Measurements from ENCODE around the gene MRPL38. TPM values are rescaled to one million over a fixed set of nuclear protein-coding genes. Genes with fewer than 3 reads are reported as not detected.

Gene MRPL38
- total and polyA plus RNA-seq, 4 donors = 47.8 to 105 (median 66.1) TPM

DNA sequence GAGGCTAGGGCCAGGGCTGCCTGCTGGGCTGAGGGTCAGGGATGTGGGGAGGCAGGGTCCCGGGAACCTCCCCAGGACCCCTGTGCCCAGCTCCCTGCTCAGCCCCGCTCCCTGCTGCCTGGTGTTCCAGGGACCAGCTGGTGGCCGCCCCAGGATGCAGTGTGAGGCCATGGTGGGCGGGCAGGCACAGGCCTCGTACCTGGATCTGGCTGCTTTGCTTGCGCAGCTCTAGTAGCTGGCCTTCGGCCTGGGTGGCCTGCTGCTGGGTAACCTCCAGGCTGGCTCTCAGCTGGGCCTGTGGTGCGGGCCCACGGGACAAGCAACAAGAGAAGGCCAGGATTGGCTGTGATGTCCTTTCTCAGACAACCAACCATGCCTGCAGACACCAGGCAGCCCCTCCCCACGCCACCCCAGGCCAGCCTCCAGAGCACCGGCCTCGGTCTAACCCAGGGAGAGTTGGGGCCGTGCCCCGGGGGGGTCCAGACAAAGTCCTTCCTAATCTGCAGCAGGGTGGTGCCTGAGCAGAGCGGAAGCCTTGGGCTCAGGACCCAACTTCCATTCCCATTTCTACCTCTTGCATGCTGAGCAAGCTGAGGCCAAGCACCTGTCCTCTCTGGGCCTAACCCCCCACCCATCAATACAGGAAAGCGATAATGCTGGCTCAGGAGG is 12.0 kb downstream of the MRPL38 start:
- Histone ChIP-seq H3K9me3 (ENCODE audit: control insufficient read depth in 4 of 4, insufficient read depth in 3 of 4, low read length in 3 of 4) (no peaks in the 10 kb centered on the region), H3K27me3 (ENCODE audit: control insufficient read depth in 3 of 3, insufficient read depth in 3 of 3, low read length in 2 of 3) (no peaks in the 10 kb centered on the region), H3K27ac (ENCODE audit: low read depth in 1 of 2, low read length in 1 of 2) (no peak overlapping the region), H3K9ac (ENCODE audit: insufficient read depth in 1 of 2, low read length in 2 of 2) (no peak overlapping the region), H3K36me3 (ENCODE audit: control insufficient read depth in 4 of 4, insufficient read depth in 4 of 4, low read length in 4 of 4) (peaks cover 0 to 31% (median 0%) of the 10 kb centered on the region in 4 donors), H3K4me1 (ENCODE audit: control insufficient read depth in 5 of 5, insufficient read depth in 5 of 5, low read length in 5 of 5) (peaks cover 0 to 34% (median 9%) of the 10 kb centered on the region in 5 donors), H3K4me3 (no peak overlapping the region)
- DNase-seq (no peak), ATAC-seq (ENCODE audit: insufficient read depth, low FRiP score) (no peak)
- TF ChIP-seq, protein P1, sequence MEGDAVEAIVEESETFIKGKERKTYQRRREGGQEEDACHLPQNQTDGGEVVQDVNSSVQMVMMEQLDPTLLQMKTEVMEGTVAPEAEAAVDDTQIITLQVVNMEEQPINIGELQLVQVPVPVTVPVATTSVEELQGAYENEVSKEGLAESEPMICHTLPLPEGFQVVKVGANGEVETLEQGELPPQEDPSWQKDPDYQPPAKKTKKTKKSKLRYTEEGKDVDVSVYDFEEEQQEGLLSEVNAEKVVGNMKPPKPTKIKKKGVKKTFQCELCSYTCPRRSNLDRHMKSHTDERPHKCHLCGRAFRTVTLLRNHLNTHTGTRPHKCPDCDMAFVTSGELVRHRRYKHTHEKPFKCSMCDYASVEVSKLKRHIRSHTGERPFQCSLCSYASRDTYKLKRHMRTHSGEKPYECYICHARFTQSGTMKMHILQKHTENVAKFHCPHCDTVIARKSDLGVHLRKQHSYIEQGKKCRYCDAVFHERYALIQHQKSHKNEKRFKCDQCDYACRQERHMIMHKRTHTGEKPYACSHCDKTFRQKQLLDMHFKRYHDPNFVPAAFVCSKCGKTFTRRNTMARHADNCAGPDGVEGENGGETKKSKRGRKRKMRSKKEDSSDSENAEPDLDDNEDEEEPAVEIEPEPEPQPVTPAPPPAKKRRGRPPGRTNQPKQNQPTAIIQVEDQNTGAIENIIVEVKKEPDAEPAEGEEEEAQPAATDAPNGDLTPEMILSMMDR (IDR thresholded peaks at IDR 0.05; ENCODE audit: control extremely low read depth, extremely low read depth) = no peak
- WGBS, 2 donors = 89 to 91% methylated on average over 16 of the region's 16 CpGs

GRCh38 chr17:75891605-75892555 is 12.8 kb downstream of the MRPL38 start:
- Histone ChIP-seq H3K4me1 (ENCODE audit: control insufficient read depth in 5 of 5, insufficient read depth in 5 of 5, low read length in 5 of 5) (peaks cover 0 to 27% (median 9%) of the 10 kb centered on the region in 5 donors), H3K9ac (ENCODE audit: insufficient read depth in 1 of 2, low read length in 2 of 2) (no peak overlapping the region), H3K36me3 (ENCODE audit: control insufficient read depth in 4 of 4, insufficient read depth in 4 of 4, low read length in 4 of 4) (peaks cover 0 to 31% (median 0%) of the 10 kb centered on the region in 4 donors), H3K27me3 (ENCODE audit: control insufficient read depth in 3 of 3, insufficient read depth in 3 of 3, low read length in 2 of 3) (no peaks in the 10 kb centered on the region), H3K9me3 (ENCODE audit: control insufficient read depth in 4 of 4, insufficient read depth in 3 of 4, low read length in 3 of 4) (no peaks in the 10 kb centered on the region), H3K27ac (ENCODE audit: low read depth in 1 of 2, low read length in 1 of 2) (no peak overlapping the region), H3K4me3 (no peak overlapping the region)
- 83 to 86% methylated on average over 32 of the region's 32 CpGs for WGBS, 2 donors
- DNase-seq (no peak), ATAC-seq (ENCODE audit: insufficient read depth, low FRiP score) (no peak)
- TF ChIP-seq, protein P1 (IDR thresholded peaks at IDR 0.05; ENCODE audit: control extremely low read depth, extremely low read depth) = no peak

- DNase-seq = no peak
- H3K36me3 ChIP-seq (ENCODE audit: control insufficient read depth in 4 of 4, insufficient read depth in 4 of 4, low read length in 4 of 4) = peaks cover 0 to 31% (median 0%) of the 10 kb centered on the region in 4 donors
- no peak for ATAC-seq (ENCODE audit: insufficient read depth, low FRiP score)
- no peaks in the 10 kb centered on the region for H3K27me3 ChIP-seq (ENCODE audit: control insufficient read depth in 3 of 3, insufficient read depth in 3 of 3, low read length in 2 of 3)
- peaks cover 0 to 27% (median 9%) of the 10 kb centered on the region in 5 donors for H3K4me1 ChIP-seq (ENCODE audit: control insufficient read depth in 5 of 5, insufficient read depth in 5 of 5, low read length in 5 of 5)
- no peak overlapping the region for H3K27ac ChIP-seq (ENCODE audit: low read depth in 1 of 2, low read length in 1 of 2)
- H3K9me3 ChIP-seq (ENCODE audit: control insufficient read depth in 4 of 4, insufficient read depth in 3 of 4, low read length in 3 of 4) = no peaks in the 10 kb centered on the region
- TF ChIP-seq, protein P1 (IDR thresholded peaks at IDR 0.05; ENCODE audit: control extremely low read depth, extremely low read depth) = no peak
- WGBS, 2 donors = 96% methylated on average over 30 to 31 of the region's 31 CpGs
- H3K4me3 ChIP-seq = no peak overlapping the region
- H3K9ac ChIP-seq (ENCODE audit: insufficient read depth in 1 of 2, low read length in 2 of 2) = no peak overlapping the region
Measured at GRCh38 chr17:75891022-75891604, 13.6 kb downstream of the MRPL38 start.
